BLaER1 treated with 17β-estradiol and CSF1 and Interleukin-3, amounts not matched to agents 10 nM and 100 nM (cell line): Measurements from ENCODE around the gene MPC1.
"Not testable (repeated sequence)": the region's sequence is repeated elsewhere in the genome, so short reads cannot be mapped to it uniquely, and the experiment has no call there.

Experiments used
- H3K27ac ChIP-seq, 11 experiments: shearing (Covaris generic); formaldehyde crosslinking; 2 replicates each; pipeline ENCODE4 v1.8.1; 2022
- H3K27me3 ChIP-seq, 11 experiments: shearing (Covaris generic); formaldehyde crosslinking; 2 replicates each; pipeline ENCODE4 v1.8.1; 2022
- H3K36me3 ChIP-seq, 11 experiments: shearing (Covaris generic); formaldehyde crosslinking; 2 replicates each; pipeline ENCODE4 v1.8.1; 2022
- H3K4me1 ChIP-seq, 10 experiments: shearing (Covaris generic); formaldehyde crosslinking; 2 replicates each; pipeline ENCODE4 v1.8.1; 2022
- H3K4me2 ChIP-seq, 11 experiments: shearing (Covaris generic); formaldehyde crosslinking; 2 replicates each; pipeline ENCODE4 v1.8.1; 2022
- H3K4me3 ChIP-seq, 10 experiments: shearing (Covaris generic); formaldehyde crosslinking; 2 replicates each; pipeline ENCODE4 v1.8.1; 2022
- H3K9ac ChIP-seq, 11 experiments: shearing (Covaris generic); formaldehyde crosslinking; 2 replicates each; pipeline ENCODE4 v1.8.1; 2022
- H3K9me3 ChIP-seq, 11 experiments: shearing (Covaris generic); formaldehyde crosslinking; replicated peaks in 1 of 11; 2 replicates each; pipeline ENCODE4 v1.8.1; 2022
- H4K20me1 ChIP-seq, 11 experiments: shearing (Covaris generic); formaldehyde crosslinking; 2 replicates each; pipeline ENCODE4 v1.8.1; 2022
- Cebpa-rat ChIP-seq, 11 experiments: shearing (Covaris generic); IDR thresholded peaks; 2 replicates each; pipeline ENCODE4 v1.8.1; 2022

Gene MPC1

DNA sequence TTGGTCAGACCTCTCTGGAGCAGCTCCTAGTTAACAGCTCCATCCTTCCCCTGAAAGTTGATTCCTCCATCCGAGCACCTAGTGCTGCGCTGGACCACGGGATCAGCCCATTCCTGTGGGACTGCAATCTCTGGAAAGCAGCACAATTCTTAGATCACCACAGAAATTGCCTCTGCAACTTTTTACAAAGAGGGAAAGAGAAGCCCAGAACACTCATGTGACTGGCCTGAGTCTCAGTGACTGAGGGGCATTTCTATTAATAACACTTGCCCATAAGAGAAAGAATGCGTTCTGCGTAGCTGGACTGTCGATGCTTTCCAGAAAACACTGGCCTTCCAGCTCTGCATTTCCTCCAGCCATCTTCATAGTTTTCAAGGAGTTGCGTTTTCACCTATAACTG, 18.3 kb downstream of the MPC1 start:
- Histone ChIP-seq H3K4me2 (peak overlapping the region; percentile 27 to 70 (median 61); a peak in 21 of 22 replicates), H3K27ac (peak overlapping the region in 4 of 11 experiments; percentile 5 to 33 (median 16); a peak in 6 of 22 replicates), H3K4me3 (no peak overlapping the region), H3K9ac (0 out of 22 replicates have a peak overlapping the region, but pooled peaks of 1 of the 11 experiments have one; percentile 9), H3K9me3 (peaks cover 0 to 2% (median 0%) of the 10 kb centered on the region in 11 experiments; a peak in 2 of 22 replicates), H3K4me1 (peaks cover 19 to 59% (median 46%) of the 10 kb centered on the region in 10 experiments), H3K36me3 (peaks cover 17 to 35% (median 24%) of the 10 kb centered on the region in 11 experiments; a peak in 19 of 22 replicates), H3K27me3 (no peaks in the 10 kb centered on the region), H4K20me1 (no peaks in the 10 kb centered on the region; a peak in 1 of 22 replicates)
- no peak for TF ChIP-seq Cebpa-rat (IDR thresholded peaks at IDR 0.05)

DNA sequence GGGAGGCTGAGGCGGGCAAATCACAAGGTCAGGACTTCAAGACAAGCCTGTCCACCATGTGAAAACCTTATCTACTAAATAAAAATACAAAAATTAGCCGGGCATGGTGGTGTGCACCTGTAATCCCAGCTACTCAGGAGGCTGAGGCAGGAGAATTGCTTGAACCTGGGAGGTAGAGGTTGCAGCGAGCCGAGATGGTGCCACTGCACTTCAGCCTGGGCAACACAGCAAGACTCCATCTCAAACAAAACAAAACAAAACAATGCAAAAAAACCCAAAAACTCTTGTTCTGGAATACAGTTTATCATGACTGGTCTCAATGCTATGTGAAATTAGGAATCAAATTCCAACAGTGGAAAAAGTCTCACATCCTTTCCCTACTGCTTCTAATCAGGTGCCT, 20.3 kb downstream of the MPC1 start:
- not testable (repeated sequence) for H3K4me3 ChIP-seq, H3K4me2 ChIP-seq, H3K27ac ChIP-seq, H4K20me1 ChIP-seq, H3K27me3 ChIP-seq, H3K9ac ChIP-seq
- Histone ChIP-seq H3K4me1 (peaks cover 19 to 45% (median 36%) of the 10 kb centered on the region in 10 experiments), H3K9me3 (peaks cover 0 to 13% (median 7%) of the 10 kb centered on the region in 11 experiments; a peak in 8 of 22 replicates), H3K36me3 (peaks cover 17 to 35% (median 21%) of the 10 kb centered on the region in 11 experiments; a peak in 19 of 22 replicates)

DNA sequence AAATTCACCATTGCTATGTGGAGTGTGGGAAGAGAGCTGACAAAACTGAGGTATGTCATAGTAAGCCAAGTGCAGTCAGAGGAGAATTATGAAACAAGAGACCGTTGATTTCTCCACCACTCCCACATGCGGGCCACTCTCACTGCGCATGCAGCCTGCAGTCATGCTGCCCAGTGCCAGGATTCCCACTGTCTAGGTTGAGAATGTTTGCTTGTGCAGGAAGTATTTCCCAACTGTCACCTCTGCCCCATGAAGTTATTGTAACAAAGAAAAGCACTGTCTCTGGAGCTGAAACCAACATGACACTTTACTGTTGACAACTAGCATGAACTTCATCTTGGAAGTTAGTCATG, 21.7 kb downstream of the MPC1 start:
- no peak for TF ChIP-seq Cebpa-rat (IDR thresholded peaks at IDR 0.05)
- H4K20me1 ChIP-seq: no peaks in the 10 kb centered on the region; a peak in 1 of 22 replicates
- no peak overlapping the region for H3K27ac ChIP-seq

DNA sequence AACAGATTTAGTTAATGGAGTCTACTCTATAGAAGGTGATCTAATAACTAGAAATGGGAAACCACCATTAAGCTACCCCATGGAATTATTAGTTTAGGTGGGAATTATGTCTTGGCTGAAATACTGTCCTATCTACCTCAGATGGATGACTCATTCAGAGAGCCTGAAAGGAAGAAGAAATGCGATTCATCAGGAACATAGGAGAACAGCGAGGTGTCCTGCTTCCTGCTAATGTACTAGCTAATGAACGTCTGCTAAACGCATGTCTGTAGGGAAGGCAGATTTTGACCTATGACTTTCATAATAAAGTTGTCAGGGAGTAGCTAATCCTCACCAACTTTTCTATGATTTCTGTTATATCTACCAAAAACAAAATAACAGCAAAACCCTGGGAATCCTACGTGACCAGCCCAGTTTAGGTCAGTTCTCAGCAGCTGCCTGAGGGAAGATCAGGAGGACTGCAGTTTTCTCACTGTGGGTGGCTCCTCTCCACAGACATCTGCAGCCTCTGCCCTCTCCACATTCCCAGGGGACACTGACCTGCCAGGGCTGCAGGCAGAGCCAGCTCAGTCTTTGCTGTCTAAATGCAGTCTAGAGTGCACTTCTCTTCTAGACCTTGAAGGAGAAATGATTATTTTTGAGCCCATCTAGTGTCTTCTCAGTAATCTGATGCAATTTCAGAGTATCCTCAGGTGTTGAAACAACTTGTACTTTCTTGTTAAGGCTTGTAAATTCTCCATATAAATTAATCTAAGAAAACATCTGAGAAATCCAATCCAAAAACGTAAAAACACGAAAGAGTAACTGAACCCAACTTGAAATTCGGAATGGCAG, 22.3 kb downstream of the MPC1 start:
- Histone ChIP-seq H3K36me3 (peaks cover 17 to 25% (median 21%) of the 10 kb centered on the region in 11 experiments; a peak in 18 of 22 replicates), H4K20me1 (no peaks in the 10 kb centered on the region; a peak in 1 of 22 replicates), H3K4me1 (peaks cover 13 to 31% (median 27%) of the 10 kb centered on the region in 10 experiments), H3K9me3 (peaks cover 0 to 13% (median 7%) of the 10 kb centered on the region in 11 experiments; a peak in 8 of 22 replicates), H3K27me3 (no peaks in the 10 kb centered on the region), H3K4me3 (no peak overlapping the region), H3K27ac (0 out of 22 replicates have a peak overlapping the region, but pooled peaks of 1 of the 11 experiments have one; percentile 3), H3K9ac (no peak overlapping the region), H3K4me2 (peak overlapping the region in 10 of 11 experiments; percentile 10 to 46 (median 23); a peak in 13 of 22 replicates)
- TF ChIP-seq Cebpa-rat (IDR thresholded peaks at IDR 0.05): no peak

More for the DNA sequence above, 21.7 kb downstream of the MPC1 start:
- H3K36me3 ChIP-seq: peaks cover 17 to 25% (median 21%) of the 10 kb centered on the region in 11 experiments; a peak in 18 of 22 replicates
- H3K4me3 ChIP-seq: no peak overlapping the region
- peaks cover 19 to 36% (median 32%) of the 10 kb centered on the region in 10 experiments for H3K4me1 ChIP-seq
- H3K4me2 ChIP-seq: peak overlapping the region in 8 of 11 experiments; percentile 10 to 46 (median 23); a peak in 11 of 22 replicates
- H3K27me3 ChIP-seq: no peaks in the 10 kb centered on the region
- H3K9me3 ChIP-seq: peaks cover 0 to 13% (median 7%) of the 10 kb centered on the region in 11 experiments; a peak in 8 of 22 replicates
- no peak overlapping the region for H3K9ac ChIP-seq

DNA sequence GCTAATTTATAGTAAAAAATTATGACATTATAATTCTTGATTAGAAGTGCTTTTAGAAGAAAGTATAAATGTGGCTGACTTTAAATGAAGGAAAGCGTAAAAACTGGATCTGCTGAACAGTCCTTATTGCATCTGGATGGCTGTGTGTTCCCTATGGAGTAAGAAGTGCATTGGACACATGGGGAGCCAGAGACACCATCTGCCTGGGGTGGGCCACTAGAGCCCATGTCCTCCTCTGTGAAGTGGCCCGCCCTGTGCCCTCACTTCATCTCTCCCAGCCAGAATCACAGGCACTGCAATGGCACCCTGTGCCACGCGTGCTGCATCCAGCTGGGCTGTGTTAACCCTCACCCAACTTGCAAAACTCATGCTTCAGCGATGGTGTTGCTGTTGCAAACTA, 27.2 kb downstream of the MPC1 start:
- Histone ChIP-seq H3K4me2 (peak overlapping the region in 2 of 11 experiments; percentile 5 to 38; a peak in 3 of 22 replicates), H3K27ac (no peak overlapping the region), H3K4me1 (peaks cover 0 to 9% (median 4%) of the 10 kb centered on the region in 10 experiments; a peak in 16 of 20 replicates), H3K27me3 (no peaks in the 10 kb centered on the region), H4K20me1 (no peaks in the 10 kb centered on the region), H3K9ac (no peak overlapping the region), H3K4me3 (no peak overlapping the region), H3K36me3 (no peaks in the 10 kb centered on the region), H3K9me3 (peaks cover 4 to 20% (median 13%) of the 10 kb centered on the region in 11 experiments; a peak in 20 of 22 replicates)
- TF ChIP-seq Cebpa-rat (IDR thresholded peaks at IDR 0.05): no peak

DNA sequence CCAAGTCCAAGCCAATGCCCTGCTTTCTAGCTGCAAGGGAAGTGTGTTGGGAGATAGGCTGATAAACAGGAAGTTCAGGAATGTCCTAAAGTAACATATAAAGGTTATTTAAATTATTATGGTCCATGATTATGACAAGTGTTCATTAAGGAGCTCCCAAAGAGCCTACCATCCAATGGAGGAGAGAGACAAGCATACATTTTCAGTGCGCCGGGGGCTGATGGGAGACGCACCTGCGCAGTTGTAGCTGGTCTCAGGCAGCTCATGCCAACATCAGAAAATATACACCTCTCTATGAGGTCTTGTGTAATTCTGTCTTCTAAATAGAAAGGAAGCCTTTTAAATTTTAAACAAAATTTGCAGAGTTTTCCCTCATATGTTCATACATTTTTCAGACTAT, 27.8 kb downstream of the MPC1 start:
- Histone ChIP-seq H3K27ac (no peak overlapping the region), H3K4me2 (no peak overlapping the region), H4K20me1 (no peaks in the 10 kb centered on the region), H3K4me1 (peaks cover 0 to 4% (median 0%) of the 10 kb centered on the region in 10 experiments; a peak in 3 of 20 replicates), H3K27me3 (no peaks in the 10 kb centered on the region), H3K9me3 (peaks cover 10 to 26% (median 19%) of the 10 kb centered on the region in 11 experiments), H3K9ac (no peak overlapping the region), H3K36me3 (no peaks in the 10 kb centered on the region), H3K4me3 (no peak overlapping the region)
- TF ChIP-seq Cebpa-rat (IDR thresholded peaks at IDR 0.05): no peak

DNA sequence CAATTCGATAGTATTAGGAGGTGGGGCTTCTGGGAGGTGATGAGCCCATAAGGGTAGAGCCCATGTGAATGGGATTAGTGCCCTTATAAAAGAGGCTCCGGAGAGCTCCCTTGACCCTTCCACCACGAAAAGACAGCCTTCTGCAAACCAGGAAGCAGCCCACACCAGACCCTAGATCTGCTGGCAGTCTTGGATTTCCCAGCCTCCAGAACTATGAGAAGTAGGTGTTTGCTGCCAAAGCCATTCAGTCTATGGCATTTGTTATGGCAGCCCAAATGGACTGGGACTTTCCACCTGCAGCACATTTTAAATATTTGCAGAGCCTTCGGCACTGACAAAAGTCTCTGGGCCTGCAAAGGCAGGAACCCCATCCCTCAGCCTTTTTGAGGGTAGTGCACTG, 28.6 kb downstream of the MPC1 start:
- H4K20me1 ChIP-seq: no peaks in the 10 kb centered on the region
- H3K27me3 ChIP-seq: no peaks in the 10 kb centered on the region
- no peak overlapping the region for H3K9ac ChIP-seq
- H3K9me3 ChIP-seq: peaks cover 18 to 32% (median 23%) of the 10 kb centered on the region in 11 experiments
- H3K36me3 ChIP-seq: no peaks in the 10 kb centered on the region
- peaks cover 0 to 4% (median 0%) of the 10 kb centered on the region in 10 experiments; a peak in 3 of 20 replicates for H3K4me1 ChIP-seq
- no peak overlapping the region for H3K4me2 ChIP-seq
- no peak overlapping the region for H3K4me3 ChIP-seq
- no peak for TF ChIP-seq Cebpa-rat (IDR thresholded peaks at IDR 0.05)
- no peak overlapping the region for H3K27ac ChIP-seq

DNA sequence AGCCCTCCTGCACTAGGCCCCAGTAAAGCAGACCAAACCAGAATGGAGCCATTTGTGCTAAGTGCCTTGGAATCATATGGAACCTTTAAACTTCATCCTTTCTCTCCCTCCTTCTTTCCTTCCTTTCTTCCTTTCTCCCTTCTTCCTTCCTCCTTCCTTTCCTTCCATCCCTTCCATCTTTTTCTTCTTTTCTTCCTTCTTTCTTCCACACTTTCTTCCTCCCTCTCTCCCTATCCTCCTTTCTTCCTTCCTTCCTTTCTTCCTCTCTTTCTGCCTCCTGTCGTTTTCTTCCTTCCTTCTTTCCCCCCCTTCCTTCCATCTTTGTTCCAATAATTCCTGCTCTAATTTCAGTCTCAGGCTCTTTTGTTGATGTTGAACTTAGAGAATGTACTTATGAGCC, 29.2 kb downstream of the MPC1 start:
- Histone ChIP-seq H3K4me2 (no peak overlapping the region), H3K4me1 (peaks cover 0 to 4% (median 0%) of the 10 kb centered on the region in 10 experiments; a peak in 3 of 20 replicates), H3K9me3 (peaks cover 14 to 28% (median 24%) of the 10 kb centered on the region in 11 experiments), H4K20me1 (no peaks in the 10 kb centered on the region), H3K4me3 (no peak overlapping the region), H3K27me3 (no peaks in the 10 kb centered on the region), H3K9ac (no peak overlapping the region), H3K36me3 (no peaks in the 10 kb centered on the region; a peak in 1 of 22 replicates), H3K27ac (no peak overlapping the region)
- TF ChIP-seq Cebpa-rat (IDR thresholded peaks at IDR 0.05): no peak

DNA sequence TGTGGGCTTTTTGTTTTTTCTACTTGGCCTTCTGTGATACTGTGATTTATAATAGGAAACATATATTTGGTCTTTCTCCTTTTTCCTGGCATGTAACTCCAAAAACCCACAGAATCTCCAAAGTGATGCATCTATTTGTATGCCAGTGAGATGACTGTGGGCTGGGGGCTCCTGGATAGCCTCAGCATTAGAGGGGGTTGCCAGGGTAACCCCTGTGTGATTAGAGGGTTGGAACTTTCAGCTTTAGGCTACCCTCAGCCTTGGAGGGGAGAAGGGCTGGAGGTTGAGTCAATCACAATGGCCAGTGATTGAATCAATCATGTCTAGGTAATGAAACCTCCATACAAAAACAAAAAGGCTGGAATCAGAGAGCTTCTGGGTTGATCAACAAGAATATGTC, 29.8 kb downstream of the MPC1 start:
- Histone ChIP-seq H3K4me2 (no peak overlapping the region), H3K4me1 (peaks cover 0 to 4% (median 0%) of the 10 kb centered on the region in 10 experiments; a peak in 3 of 20 replicates), H3K27ac (no peak overlapping the region), H3K4me3 (no peak overlapping the region), H3K9ac (no peak overlapping the region), H4K20me1 (no peaks in the 10 kb centered on the region), H3K27me3 (no peaks in the 10 kb centered on the region), H3K9me3 (peaks cover 14 to 31% (median 23%) of the 10 kb centered on the region in 11 experiments), H3K36me3 (no peaks in the 10 kb centered on the region; a peak in 1 of 22 replicates)
- no peak for TF ChIP-seq Cebpa-rat (IDR thresholded peaks at IDR 0.05)
